ENCODE results near the gene ZNF354B. TPM values are rescaled to one million over a fixed set of nuclear protein-coding genes. Genes with fewer than 3 reads are reported as not detected.

ZNF354B gene
- total and polyA plus RNA-seq, 2 of the 13 experiments (the other 11 are each of a cell fraction or from before 2014, with no cell fraction given) = 7.8 to 10.3 TPM

GRCh38 chr5:178826216-178826615, 33.5 kb upstream of the ZNF354B start:
- no peak for DNase-seq (ENCODE audit: low spot score)
- Histone ChIP-seq H3K27me3 (ENCODE audit: control insufficient read depth in 1 of 2, insufficient read depth in 2 of 2, low read length in 2 of 2) (peaks cover 0 to 5% of the 10 kb centered on the region in 2 experiments; a peak in 2 of 5 replicates), H3K4me2 (ENCODE audit: low read depth, low read length) (no peak overlapping the region), H3K9ac (ENCODE audit: insufficient read depth, low read depth, low read length) (no peak overlapping the region), H3K4me3 (replicated peaks in 1 of 3; ENCODE audit: insufficient read depth in 1 of 3, low read depth in 2 of 3, low read length in 3 of 3) (no peak overlapping the region), H2AFZ (ENCODE audit: low read length) (no peak overlapping the region), H4K20me1 (ENCODE audit: insufficient read depth, low read length) (no peaks in the 10 kb centered on the region), H3K36me3 (replicated peaks in 1 of 2; ENCODE audit: control insufficient read depth in 1 of 2, insufficient read depth in 2 of 2, low read length in 2 of 2) (no peaks in the 10 kb centered on the region), H3K79me2 (ENCODE audit: insufficient read depth, low read length) (no peaks in the 10 kb centered on the region), H3K4me1 (ENCODE audit: insufficient read depth, low read length) (no peaks in the 10 kb centered on the region), H3K9me3 (ENCODE audit: low read length) (no peaks in the 10 kb centered on the region), H3K27ac (ENCODE audit: extremely low read length, insufficient read depth, low read length) (no peak overlapping the region)
- ChIA-PET POLR2A (no interaction called here), CTCF (ENCODE audit: low intra/inter-chr PET ratio, low total read pairs) (no interaction called here)
- intact Hi-C loops (cut with micrococcal nuclease; ENCODE audit: unreplicated experiment) = no loop called here
- TF ChIP-seq ZFP82 (CRISPR knock-in tag; IDR thresholded peaks at IDR 0.05; ENCODE audit: borderline replicate concordance) (no peak), ZNF335 (CRISPR knock-in tag; IDR thresholded peaks at IDR 0.05) (no peak), ZNF17 (CRISPR knock-in tag; IDR thresholded peaks at IDR 0.05) (no peak), ZNF652 (CRISPR knock-in tag; IDR thresholded peaks at IDR 0.05; ENCODE audit: borderline replicate concordance, low read depth) (no peak), ZNF460 (CRISPR knock-in tag; IDR thresholded peaks at IDR 0.05; ENCODE audit: borderline replicate concordance) (no peak), ZNF207 (IDR thresholded peaks at IDR 0.05; ENCODE audit: borderline replicate concordance) (no peak), CENPX (CRISPR knock-in tag; IDR thresholded peaks at IDR 0.05) (no peak), SRSF4 (IDR thresholded peaks at IDR 0.05; ENCODE audit: low read depth, low read length, poor library complexity, severe bottlenecking) (no peak), ZNF776 (CRISPR knock-in tag; IDR thresholded peaks at IDR 0.05) (no peak), NFYB (CRISPR knock-in tag; IDR thresholded peaks at IDR 0.05) (no peak), ZSCAN9 (CRISPR knock-in tag; IDR thresholded peaks at IDR 0.05; ENCODE audit: borderline replicate concordance) (no peak), KDM5B (CRISPR knock-in tag; IDR thresholded peaks at IDR 0.05; ENCODE audit: borderline replicate concordance) (no peak), KLF16 (CRISPR knock-in tag; IDR thresholded peaks at IDR 0.05) (no peak)
- TF ChIP-seq, protein P1, sequence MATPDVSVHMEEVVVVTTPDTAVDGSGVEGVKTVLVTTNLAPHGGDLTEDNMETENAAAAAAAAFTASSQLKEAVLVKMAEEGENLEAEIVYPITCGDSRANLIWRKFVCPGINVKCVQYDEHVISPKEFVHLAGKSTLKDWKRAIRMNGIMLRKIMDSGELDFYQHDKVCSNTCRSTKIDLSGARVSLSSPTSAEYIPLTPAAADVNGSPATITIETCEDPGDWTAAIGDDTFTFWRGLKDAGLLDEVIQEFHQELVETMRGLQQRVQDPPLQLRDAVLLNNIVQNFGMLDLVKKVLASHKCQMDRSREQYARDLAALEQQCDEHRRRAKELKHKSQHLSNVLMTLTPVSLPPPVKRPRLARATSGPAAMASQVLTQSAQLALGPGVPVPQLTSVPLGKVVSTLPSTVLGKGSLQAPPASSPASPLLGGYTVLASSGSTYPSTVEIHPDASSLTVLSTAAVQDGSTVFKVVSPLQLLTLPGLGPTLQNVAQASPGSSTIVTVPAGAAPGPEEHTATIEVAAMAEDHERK (CRISPR knock-in tag; IDR thresholded peaks at IDR 0.05; ENCODE audit: low read depth) = no peak
- TF ChIP-seq, protein P2, sequence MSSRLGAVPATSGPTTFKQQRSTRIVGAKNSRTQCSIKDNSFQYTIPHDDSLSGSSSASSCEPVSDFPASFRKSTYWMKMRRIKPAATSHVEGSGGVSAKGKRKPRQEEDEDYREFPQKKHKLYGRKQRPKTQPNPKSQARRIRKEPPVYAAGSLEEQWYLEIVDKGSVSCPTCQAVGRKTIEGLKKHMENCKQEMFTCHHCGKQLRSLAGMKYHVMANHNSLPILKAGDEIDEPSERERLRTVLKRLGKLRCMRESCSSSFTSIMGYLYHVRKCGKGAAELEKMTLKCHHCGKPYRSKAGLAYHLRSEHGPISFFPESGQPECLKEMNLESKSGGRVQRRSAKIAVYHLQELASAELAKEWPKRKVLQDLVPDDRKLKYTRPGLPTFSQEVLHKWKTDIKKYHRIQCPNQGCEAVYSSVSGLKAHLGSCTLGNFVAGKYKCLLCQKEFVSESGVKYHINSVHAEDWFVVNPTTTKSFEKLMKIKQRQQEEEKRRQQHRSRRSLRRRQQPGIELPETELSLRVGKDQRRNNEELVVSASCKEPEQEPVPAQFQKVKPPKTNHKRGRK (CRISPR knock-in tag; IDR thresholded peaks at IDR 0.05) = no peak
- FAIRE-seq = no peak
- in situ Hi-C loops (cut with HindIII; ENCODE audit: extremely low pct_ligation_motif_present, low pct_unique_long_range_greater_than_20kb) = no loop called here
- BruUV-seq (replicated peaks) = no TSS peak
- ATAC-seq = no peak
- 13% methylated on average over 2 of the region's 2 CpGs for WGBS (ENCODE audit: low lambda C conversion rate)

Measured in HepG2 (cell line).